ENCODE data around the gene CACNA1C.

Gene CACNA1C

GRCh38 chr12:2332236-2332635, 279.4 kb downstream of the CACNA1C start:
- no peak for DNase-seq

- DNase-seq = no peak
These were observed 280.2 kb downstream of the CACNA1C start for GRCh38 chr12:2332947-2333346.

- no peak for DNase-seq
These were observed 280.9 kb downstream of the CACNA1C start for GRCh38 chr12:2333491-2334195.

GRCh38 chr12:2334271-2334670, 281.5 kb downstream of the CACNA1C start:
- DNase-seq = no peak

GRCh38 chr12:2334689-2335088, 281.9 kb downstream of the CACNA1C start:
- no peak for DNase-seq

- no peak for DNase-seq
These were observed 282.3 kb downstream of the CACNA1C start for GRCh38 chr12:2335109-2335508.

GRCh38 chr12:2335513-2335912, 282.7 kb downstream of the CACNA1C start:
- DNase-seq = no peak

- DNase-seq = no peak
These were observed 283.1 kb downstream of the CACNA1C start for GRCh38 chr12:2335916-2336315.

- DNase-seq = no peak
These were observed 283.6 kb downstream of the CACNA1C start for GRCh38 chr12:2336409-2336829.

GRCh38 chr12:2337031-2338010, 284.5 kb downstream of the CACNA1C start:
- DNase-seq = no peak

- no peak for DNase-seq
These were observed 285.6 kb downstream of the CACNA1C start for GRCh38 chr12:2338381-2338780.

- DNase-seq = no peak
These were observed 286.2 kb downstream of the CACNA1C start for GRCh38 chr12:2338991-2339431.

GRCh38 chr12:2341051-2341751, 288.4 kb downstream of the CACNA1C start:
- DNase-seq = no peak

GRCh38 chr12:2341871-2342270, 289.1 kb downstream of the CACNA1C start:
- no peak for DNase-seq

GRCh38 chr12:2343681-2344080, 290.9 kb downstream of the CACNA1C start:
- DNase-seq = no peak

GRCh38 chr12:2344476-2344875, 291.7 kb downstream of the CACNA1C start:
- DNase-seq = no peak

- DNase-seq = no peak
These were observed 292.1 kb downstream of the CACNA1C start for GRCh38 chr12:2344885-2345284.

GRCh38 chr12:2345902-2346301, 293.1 kb downstream of the CACNA1C start:
- DNase-seq = no peak

- DNase-seq = no peak
These were observed 293.6 kb downstream of the CACNA1C start for GRCh38 chr12:2346416-2346815.

- DNase-seq = no peak
These were observed 294.5 kb downstream of the CACNA1C start for GRCh38 chr12:2347137-2347843.

- DNase-seq = no peak
These were observed 295.2 kb downstream of the CACNA1C start for GRCh38 chr12:2347844-2348481.

GRCh38 chr12:2348482-2348852, 295.7 kb downstream of the CACNA1C start:
- no peak for DNase-seq
